GM19240 (cell line): ENCODE measurements around the gene GNAT1.

Experiments used
- DNase-seq: peaks from one replicate; pipeline ENCODE4 v3.0.0; 2011; ENCODE audit warnings: low spot score; ENCODE audit not compliant: insufficient read length

The GNAT1 gene

DNA sequence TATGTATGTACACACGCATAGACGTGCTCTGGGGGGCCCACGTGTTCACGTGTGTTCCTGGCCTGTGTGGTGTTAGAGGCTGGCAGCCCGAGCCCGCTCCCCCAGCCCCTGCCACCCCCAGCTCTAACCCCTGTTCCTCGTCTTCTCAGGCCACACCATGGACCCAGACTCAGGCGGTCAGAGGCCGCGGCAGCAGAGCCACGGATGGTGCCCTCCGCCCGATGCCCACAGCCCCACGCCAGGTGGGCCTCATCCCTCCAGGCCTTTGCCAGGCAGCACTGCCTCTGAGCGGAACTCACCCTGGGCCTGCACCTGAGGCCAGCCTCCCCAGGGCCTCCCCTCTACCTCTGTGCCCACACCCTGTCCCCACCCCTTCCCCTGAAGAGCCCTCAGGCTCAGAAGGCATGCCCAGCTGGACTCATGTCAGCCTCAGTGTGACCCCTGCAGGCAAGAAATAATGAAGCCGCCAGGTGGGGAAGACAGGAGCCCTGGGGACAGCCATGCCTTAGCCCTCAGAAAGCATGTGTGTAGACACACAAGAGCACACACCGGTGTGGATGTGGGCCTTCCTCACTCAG, 16.4 kb upstream of the GNAT1 start:
- no peak for DNase-seq

GRCh38 chr3:50177346-50177745, 14.1 kb upstream of the GNAT1 start:
- no peak for DNase-seq

DNA sequence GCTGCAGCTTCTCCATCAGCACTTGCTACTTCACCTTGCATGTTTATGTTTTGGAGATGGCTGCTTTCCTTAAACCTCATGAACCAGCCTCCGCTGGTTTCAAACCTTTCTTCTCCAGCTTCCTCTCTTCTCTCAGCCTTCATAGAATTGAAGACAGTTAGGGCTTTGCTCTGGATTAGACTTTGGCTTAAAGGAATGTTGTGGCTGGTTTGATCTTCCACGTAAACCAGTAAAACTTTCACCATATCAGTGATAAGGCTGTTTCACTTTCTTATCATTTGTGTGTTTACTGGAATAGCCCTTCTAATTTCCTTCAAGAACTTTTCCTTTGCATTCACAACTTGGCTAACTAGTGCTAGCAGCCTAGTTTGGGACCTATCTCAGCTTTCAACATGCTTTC, 11.7 kb upstream of the GNAT1 start:
- DNase-seq = no peak

GRCh38 chr3:50181985-50182384, 9.4 kb upstream of the GNAT1 start:
- DNase-seq = no peak

GRCh38 chr3:50182533-50183099, 8.8 kb upstream of the GNAT1 start:
- DNase-seq = no peak

- no peak for DNase-seq
Observed at GRCh38 chr3:50183755-50184154, 7.7 kb upstream of the GNAT1 start.

DNA sequence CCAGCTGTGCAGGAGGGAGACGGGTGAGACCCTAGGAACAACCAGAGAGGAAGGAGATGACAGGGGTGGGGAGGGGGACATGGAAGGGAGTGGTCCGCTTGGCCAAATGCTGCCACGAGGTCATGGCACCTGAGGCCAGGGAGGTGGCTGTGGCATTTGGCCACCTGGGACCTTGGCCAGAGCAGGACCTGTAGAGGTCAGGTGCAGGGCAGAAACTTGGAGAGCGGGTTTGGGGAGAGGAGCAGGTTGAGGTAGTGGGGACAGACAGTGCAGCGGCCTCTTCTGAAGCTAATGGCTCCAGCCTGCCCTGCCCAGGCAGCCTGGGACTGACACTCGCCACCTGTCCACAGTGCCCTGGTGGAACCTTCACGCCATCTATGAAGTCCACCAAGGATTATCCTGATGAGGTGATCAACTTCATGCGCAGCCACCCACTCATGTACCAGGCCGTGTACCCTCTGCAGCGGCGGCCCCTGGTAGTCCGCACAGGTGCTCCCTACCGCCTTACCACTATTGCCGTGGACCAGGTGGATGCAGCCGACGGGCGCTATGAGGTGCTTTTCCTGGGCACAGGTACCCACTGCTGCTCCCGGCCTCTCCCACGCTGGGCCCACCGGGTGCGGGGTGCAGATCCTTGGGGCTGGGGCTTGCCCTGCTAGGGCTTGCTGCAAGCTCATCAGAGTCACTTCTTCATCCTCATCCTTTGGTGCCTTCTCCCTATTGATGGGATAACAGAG, 7.0 kb upstream of the GNAT1 start:
- DNase-seq = no peak

DNA sequence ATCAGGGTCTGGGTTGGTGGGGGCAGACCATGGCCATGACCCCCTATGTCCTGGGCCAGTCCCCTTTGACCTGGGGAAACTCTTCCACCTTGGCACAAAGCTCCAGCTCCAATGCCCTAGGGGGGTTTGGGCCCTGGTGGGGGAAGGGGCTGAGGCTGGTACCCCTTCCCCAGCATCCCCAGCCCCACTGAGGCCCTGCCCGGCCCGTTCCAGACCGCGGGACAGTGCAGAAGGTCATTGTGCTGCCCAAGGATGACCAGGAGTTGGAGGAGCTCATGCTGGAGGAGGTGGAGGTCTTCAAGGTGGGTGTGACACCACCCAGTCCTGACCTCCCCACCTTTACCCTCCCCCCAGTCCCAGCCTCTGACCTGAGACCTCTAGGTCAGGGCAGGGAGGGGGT, 6.2 kb upstream of the GNAT1 start:
- DNase-seq = no peak

DNA sequence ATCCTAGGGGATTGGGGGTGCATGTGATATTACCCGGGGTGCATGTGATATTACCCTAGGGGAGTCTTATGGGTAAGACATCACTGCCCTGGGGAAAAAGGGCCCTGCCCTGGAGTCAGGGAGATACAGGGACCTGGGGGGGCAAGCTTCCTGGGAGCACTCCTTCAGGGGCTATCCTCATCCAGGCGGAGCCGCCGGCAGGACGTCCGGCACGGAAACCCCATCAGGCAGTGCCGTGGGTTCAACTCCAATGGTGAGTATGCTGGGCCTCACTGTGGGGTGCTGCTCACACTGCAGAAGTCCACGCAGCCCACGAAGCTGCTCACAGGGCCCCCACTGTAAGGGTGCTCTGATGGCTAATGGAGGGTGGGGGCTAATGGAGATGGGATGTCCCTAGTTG, 5.3 kb upstream of the GNAT1 start:
- no peak for DNase-seq

- DNase-seq = no peak
Observed at GRCh38 chr3:50187750-50188149, 3.7 kb upstream of the GNAT1 start.

DNA sequence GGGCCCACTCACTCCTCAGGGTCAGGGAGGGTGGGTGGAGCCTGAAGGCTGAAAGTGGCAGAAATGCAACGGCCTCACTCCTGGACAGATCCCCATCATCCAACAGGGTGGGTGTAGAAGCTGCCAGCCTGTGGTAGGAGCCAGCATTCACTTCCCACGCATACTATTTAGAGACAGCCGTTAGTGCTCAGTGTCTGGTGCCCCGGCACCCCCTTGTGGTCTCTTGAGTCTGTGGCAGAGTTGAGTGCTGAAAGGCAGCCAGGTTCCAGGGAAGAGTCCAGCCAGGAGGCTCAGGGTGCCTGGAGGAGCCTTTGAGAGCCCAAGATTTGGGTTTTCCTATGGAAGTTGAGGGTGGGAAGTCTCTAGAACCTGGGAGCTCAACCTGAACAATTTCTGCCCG, 2.1 kb upstream of the GNAT1 start:
- peak; percentile 60 for DNase-seq

- no peak for DNase-seq
Observed at GRCh38 chr3:50189989-50190388, 1.4 kb upstream of the GNAT1 start.

- DNase-seq = no peak
Observed at GRCh38 chr3:50192124-50192523, 714 bp downstream of the GNAT1 start.

GRCh38 chr3:50192689-50193141, 1.3 kb downstream of the GNAT1 start:
- peak; percentile 93 for DNase-seq

GRCh38 chr3:50193286-50193685, 1.9 kb downstream of the GNAT1 start:
- DNase-seq = no peak

GRCh38 chr3:50193746-50194127, 2.3 kb downstream of the GNAT1 start:
- DNase-seq = no peak

- DNase-seq = peak; percentile 66
Observed at GRCh38 chr3:50194128-50194902, 2.9 kb downstream of the GNAT1 start.

DNA sequence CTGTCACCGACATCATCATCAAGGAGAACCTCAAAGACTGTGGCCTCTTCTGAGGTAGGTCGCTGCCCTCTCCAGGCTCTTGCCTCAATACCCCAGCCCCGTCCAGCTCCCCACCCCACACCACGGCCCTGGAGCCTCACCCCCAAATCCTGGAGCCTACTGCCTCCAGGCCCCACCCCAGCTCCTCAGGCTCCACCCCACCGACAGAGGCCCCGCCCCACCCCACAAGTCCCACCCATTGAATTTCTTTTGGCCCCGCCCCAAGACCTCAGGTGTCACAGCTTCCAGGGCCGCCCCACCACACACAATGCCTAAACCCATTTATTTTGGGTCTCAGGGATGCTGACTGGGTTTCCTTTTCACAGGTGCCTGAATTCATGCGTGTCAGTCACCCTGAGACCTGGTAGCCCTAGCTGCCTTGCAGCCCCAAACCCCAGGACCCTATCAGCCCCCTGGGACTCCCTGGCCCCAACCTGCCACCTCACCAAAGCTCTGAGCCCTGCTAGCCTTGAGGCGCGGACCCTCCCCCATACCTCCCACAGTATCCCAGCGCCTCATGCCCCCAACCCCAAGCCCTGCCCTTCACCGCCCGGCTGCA, 3.6 kb downstream of the GNAT1 start:
- no peak for DNase-seq

- DNase-seq = no peak
Observed at GRCh38 chr3:50195501-50196252, 4.3 kb downstream of the GNAT1 start.

GRCh38 chr3:50196253-50196801, 4.9 kb downstream of the GNAT1 start:
- DNase-seq = no peak
